HG03108 (cell line): ENCODE data around the gene NEO1.
"Not testable (repeated sequence)": the region's sequence is repeated elsewhere in the genome, so short reads cannot be mapped to it uniquely, and the experiment has no call there.

ENCODE experiments used
- ATAC-seq: cut with Tn5 transposase; IDR thresholded peaks from one replicate; pipeline ENCODE4 v1.9.1; 2021; ENCODE audit warnings: moderate library complexity; ENCODE audit not compliant: unreplicated experiment

The NEO1 gene

GRCh38 chr15:73195166-73195565 lies 142.9 kb downstream of the NEO1 start:
- ATAC-seq: no peak

- no peak for ATAC-seq
These were observed 143.8 kb downstream of the NEO1 start for GRCh38 chr15:73196113-73196512.

DNA sequence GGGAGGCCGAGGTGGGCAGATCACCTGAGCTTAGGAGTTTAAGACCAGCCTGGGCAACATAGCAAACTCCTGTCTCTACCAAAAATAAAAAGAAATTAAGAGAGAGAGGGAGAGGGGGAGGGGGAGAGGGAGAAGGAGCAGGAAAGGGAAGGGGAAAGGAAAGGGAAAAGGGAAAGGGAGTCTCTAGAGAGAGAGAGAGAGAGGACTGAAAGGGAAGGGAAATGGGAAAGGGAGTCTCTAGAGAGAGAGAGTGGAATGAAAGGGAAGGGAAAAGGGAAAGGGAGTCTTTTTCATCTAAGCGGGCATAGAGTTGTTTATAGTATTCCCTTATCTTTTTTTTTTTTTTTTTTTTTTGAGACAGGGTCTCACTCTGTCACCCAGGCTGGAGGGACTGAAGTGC lies 148.1 kb downstream of the NEO1 start:
- ATAC-seq: no peak

GRCh38 chr15:73210630-73211029 lies 158.4 kb downstream of the NEO1 start:
- no peak for ATAC-seq

DNA sequence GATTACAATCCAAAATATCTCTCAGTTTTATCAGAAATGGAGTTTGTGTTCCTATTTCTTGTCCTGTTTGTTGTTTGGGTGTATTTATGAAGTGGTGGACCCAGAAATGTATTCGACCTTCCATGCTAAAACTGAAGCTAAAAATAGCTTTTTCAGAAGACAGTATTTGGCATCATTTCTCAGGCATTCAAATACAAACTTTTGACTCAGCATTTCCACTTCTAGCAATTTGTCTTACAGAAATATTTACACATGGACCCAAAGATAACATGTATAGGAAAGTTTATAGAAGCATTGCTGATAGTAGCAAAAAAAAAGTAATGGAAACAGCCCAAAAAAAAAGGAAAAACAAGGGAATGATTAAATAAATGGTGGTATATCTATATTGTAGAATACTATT lies 160.2 kb downstream of the NEO1 start:
- ATAC-seq: no peak

DNA sequence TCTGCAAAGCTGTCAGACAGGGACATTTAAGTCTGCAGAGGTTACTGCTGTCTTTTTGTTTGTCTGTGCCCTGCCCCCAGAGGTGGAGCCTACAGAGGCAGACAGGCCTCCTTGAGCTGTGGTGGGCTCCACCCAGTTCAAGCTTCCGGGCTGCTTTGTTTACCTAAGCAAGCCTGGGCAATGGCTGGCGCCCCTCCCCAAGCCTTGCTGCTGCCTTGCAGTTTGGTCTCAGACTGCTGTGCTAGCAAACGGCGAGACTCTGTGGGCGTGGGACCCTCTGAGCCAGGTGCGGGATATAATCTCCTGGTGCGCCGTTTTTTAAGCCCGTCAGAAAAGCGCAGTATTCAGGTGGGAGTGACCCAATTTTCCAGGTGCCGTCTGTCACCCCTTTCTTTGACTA lies 169.2 kb downstream of the NEO1 start:
- ATAC-seq: not testable (repeated sequence)

DNA sequence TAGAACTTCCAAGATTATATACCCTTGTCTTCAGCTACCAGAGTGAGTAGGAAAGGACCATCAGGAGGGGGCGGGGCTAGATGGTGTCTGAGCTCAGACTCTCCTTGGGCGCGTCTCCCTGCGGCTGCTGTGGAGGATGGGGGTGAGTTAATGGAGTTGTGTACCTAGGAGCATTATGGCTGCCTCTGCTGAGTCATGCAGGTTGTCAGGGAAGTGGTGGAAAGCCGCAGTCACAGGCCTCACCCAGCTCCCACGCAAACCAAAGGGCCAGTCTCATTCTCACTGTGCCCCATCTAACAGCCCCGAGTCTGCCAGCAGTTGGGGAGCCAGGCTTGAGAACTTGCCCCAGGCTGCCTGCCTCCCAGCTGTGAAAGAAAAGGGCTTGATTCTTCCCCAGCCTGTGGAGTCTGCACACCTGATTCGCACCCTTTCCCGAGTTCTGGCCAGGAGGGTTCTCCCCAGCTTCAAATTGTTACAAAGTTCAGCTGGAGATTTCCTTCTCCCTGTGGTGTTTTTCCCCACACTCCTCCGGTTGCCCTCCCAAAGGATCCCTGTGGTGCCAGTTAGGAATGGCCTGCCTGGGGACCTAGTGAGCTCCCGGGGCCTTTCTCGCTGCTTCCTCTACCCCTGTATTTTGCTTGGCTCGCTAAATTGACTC lies 173.2 kb downstream of the NEO1 start:
- ATAC-seq: no peak

- ATAC-seq: no peak
These were observed 174.0 kb downstream of the NEO1 start for GRCh38 chr15:73226093-73226814.

DNA sequence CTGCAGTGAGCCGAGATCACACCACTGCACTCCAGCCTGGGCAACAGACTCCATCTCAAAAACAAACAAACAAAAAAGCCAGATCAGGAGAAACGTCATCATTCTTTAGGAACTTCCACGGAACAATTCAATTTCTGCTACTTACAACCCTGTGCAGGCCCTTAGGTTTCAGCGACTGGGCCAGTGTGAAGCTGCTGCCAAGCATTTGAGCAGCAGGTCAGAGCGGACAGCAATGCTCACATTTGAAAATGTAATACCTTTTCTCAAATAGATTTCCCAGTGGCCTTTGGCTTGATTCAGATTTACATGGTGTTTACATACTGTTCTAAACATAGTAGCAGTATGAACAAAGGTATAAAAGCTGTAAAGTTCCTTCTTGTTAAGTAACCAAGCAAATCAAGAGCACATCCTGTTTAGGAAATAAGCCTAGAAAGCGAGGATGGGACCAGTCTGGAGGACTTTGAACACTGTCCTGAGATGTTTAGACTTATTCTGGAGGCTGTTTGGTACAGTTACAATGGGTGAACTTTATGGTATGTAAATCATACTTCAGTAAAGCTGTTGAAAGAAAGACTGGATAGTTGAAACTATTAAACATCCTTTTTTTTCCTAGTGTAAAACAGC lies 175.3 kb downstream of the NEO1 start:
- no peak for ATAC-seq

DNA sequence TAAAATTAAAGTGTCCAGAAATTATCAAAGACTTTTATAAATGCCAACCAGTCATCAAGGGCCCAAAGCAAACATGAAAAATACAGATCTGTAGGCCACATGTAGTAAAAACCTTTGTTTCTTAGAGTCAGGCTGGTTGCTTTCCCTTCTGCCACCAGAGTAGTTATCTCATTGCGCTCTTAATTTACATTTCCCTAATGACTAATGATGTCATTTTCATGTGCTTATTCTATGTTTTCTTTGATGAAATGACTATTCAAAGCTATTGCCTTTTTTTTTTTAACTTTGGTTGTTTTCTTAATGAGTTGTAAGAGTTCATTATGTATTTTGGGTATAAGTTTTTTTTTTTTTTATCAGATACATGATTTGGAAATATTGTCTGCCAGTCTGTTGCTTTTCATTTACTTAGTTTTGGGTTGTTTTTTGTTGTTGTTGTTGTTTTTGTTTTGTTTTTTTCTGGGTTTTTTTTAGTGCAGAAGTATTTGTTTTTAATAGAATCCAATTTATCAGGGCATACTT lies 175.9 kb downstream of the NEO1 start:
- ATAC-seq: no peak

GRCh38 chr15:73231661-73232419 lies 179.6 kb downstream of the NEO1 start:
- ATAC-seq: no peak

DNA sequence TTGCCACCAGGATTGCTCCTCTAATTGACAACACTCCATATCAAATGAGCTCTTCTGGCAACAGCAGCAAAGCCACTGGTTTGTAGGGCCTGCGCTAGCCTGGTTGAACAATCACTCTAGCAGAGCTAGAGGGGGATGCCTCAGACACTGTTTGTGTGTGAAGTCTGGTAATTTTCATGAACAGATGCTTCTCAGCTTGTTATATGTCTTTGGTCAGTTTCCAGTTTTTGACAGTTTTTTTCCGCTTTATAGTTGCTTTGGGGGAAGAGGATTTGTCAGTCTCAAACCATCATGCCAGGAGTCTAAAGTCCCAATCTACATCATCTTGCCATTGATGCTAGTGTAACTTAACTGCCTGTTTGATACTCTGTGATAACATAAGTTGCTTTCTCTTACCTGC lies 180.5 kb downstream of the NEO1 start:
- ATAC-seq: no peak

DNA sequence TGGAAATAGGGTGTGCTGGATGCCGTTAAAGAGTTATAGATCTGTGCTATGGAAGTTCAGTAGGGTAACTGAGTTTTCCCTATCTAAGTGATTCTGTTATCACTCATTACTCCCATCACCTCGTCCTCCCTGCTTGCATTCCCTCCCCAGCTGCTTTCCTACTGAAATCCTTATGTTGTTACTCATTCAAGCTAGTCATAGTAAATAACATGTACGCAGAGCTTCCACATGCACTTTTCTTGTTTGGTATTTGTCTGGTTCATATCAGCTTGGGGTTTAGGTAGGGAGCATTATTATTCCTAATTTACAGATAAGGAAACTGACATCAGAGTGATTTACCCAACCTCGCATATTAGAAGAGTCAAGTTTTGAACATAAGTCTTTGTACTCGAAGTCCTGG lies 181.4 kb downstream of the NEO1 start:
- no peak for ATAC-seq

DNA sequence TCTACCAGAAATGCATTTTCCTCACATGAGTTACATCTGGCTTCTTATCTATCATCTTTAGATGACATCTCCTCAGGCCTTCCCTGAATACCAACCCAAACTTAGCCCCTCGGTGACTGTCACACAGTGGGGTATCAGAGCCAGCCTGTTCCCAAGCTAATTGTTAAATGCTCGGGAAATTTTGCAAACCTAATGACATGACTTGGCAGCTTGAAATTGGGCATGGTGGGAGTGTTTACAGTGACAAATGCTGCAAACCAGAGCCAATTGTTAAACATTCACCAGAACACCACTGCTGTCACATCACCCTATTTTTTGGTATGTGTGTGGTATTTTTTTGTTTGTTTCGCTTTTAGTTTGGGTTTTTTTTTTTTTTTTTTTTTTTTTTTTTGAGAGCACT lies 185.6 kb downstream of the NEO1 start:
- ATAC-seq: no peak

DNA sequence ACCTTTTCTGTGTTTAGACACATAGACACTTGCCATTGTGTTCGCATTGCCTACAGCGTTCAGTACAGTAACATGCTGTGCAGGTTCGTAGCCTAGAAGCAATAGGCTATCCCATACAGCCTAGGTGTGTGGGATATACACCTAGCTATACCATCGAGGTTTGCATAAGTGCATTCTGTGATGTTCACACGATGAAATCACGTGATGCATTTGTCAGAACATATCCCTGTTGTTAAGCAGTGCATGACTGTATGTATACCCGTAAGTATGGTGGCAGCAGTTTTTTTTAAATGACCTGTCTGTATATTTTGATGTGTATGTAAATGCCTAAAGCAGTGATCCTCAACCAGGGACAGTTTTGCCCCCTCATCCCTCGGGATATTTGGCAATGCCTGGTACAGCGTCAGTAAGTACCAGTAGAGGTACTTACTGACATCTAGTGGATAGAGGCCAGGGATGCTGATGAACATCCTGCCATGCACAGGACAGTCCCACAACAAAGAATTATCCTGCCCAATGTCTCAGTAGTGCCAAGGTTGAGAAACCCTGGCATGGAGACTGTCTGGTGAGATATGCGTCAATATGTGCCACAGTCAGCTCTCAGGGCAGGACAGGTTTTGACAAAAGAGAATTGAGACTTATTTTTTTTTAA lies 187.4 kb downstream of the NEO1 start:
- no peak for ATAC-seq

- no peak for ATAC-seq
These were observed 188.7 kb downstream of the NEO1 start for GRCh38 chr15:73240866-73241499.

GRCh38 chr15:73244333-73244732 lies 192.1 kb downstream of the NEO1 start:
- no peak for ATAC-seq

GRCh38 chr15:73246439-73246838 lies 194.2 kb downstream of the NEO1 start:
- ATAC-seq: no peak

DNA sequence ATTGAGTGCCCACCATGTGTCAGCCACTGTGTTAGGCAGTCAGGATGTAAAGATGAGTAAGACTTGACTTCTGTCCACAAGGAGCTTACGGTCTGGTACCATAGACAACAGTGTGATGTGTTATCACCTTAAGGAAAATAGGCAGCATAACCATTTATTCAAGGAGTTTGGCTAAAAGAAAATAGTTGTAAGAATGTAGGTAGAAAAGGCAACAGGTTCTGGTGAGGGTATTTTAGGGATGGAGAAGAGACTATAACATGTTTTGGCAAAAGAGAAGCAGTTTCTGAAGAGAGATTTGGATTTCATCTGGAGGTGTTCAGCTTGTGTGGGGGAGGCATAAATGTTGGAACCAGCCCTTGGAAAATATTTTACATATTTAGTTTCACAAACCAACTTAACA lies 194.6 kb downstream of the NEO1 start:
- ATAC-seq: no peak

DNA sequence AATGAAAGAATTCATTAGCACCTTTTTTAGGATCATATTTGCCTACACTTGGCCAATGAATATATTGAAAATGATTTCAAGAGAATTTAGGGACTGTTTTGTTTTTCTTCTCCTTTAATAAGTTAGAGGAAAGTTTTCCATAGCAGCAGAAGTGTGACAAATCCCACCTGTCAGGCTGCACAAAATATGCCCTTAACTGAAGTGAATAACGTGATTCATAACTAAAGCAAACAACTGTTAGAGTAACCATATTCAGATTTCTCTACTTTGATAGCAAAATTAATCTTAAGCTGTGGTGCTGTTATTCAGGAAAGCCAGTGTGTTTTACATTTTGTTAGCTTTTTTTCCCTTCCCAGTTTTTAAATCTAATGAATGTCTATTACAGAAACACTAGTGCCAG lies 195.1 kb downstream of the NEO1 start:
- no peak for ATAC-seq
